Measurements from ENCODE around the gene IL21R. TPM values are rescaled to one million over a fixed set of nuclear protein-coding genes. Genes with fewer than 3 reads are reported as not detected.

The IL21R gene
- total and polyA plus RNA-seq, 9 of the 15 experiments (the other 6 are each of a cell fraction or from before 2014, with no cell fraction given): 0.04 to 0.34 (median 0.18) TPM; not detected in 1

- no peaks in the 10 kb centered on the region for H3K9me3 ChIP-seq (replicated peaks; ENCODE audit: control insufficient read depth, insufficient read depth, low read depth, low read length)
- BruUV-seq (replicated peaks): no TSS peak
- no peak overlapping the region for H3K4me2 ChIP-seq (ENCODE audit: insufficient read depth, low read length)
- in situ Hi-C loops (cut with MboI) (no loop called here), intact Hi-C loops (cut with micrococcal nuclease) (no loop called here)
- H3K9me1 ChIP-seq (ENCODE audit: control insufficient read depth, insufficient read depth, low read length): no peaks in the 10 kb centered on the region
- ChIA-PET POLR2A (no interaction called here), CTCF (ENCODE audit: low intra/inter-chr PET ratio) (no interaction called here)
- 39% methylated on average over 11 of the region's 11 CpGs for WGBS (ENCODE audit: insufficient coverage, low coverage, missing lambda C conversion rate)
- ATAC-seq (no peak), DNase-seq (ENCODE audit: extremely low read depth in 1 of 4, low spot score in 3 of 4) (no peak), FAIRE-seq (peak; percentile 6)
- no peak overlapping the region for H3K9ac ChIP-seq (ENCODE audit: insufficient read depth in 1 of 2, low read depth in 2 of 2, low read length in 2 of 2)
- H3K36me3 ChIP-seq (ENCODE audit: control insufficient read depth, insufficient read depth, low read length): no peaks in the 10 kb centered on the region
- H3K27me3 ChIP-seq (ENCODE audit: control insufficient read depth in 2 of 2, insufficient read depth in 2 of 2, low read length in 2 of 2): peaks cover 0 to 6% of the 10 kb centered on the region in 2 experiments; a peak in 2 of 5 replicates
- H3K79me2 ChIP-seq (ENCODE audit: control insufficient read depth, insufficient read depth, low read length): no peaks in the 10 kb centered on the region
- H3K27ac ChIP-seq (ENCODE audit: extremely low read depth, low read depth, low read length): no peak overlapping the region
- H3K4me1 ChIP-seq (replicated peaks in 1 of 2; ENCODE audit: control insufficient read depth in 2 of 2, insufficient read depth in 2 of 2, low read length in 2 of 2): peaks cover 5 to 12% of the 10 kb centered on the region in 2 experiments
- no peak overlapping the region for H2AFZ ChIP-seq (ENCODE audit: low read depth, low read length)
- H3K4me3 ChIP-seq: no peak overlapping the region
- H4K20me1 ChIP-seq (replicated peaks; ENCODE audit: control insufficient read depth, insufficient read depth, low read length): no peaks in the 10 kb centered on the region
- TF ChIP-seq BCOR (IDR thresholded peaks at IDR 0.05) (0 out of 2 replicates have a peak, but pooled peaks have one; percentile 19), TSC22D4 (tag; IDR thresholded peaks at IDR 0.05) (no peak), ATF3 (IDR thresholded peaks at IDR 0.05) (peak; percentile 65), ATF3 (CRISPR knock-in tag; conservative IDR thresholded peaks at IDR 0.05) (no peak), SUPT5H (IDR thresholded peaks at IDR 0.05) (no peak), SMC3 (conservative IDR thresholded peaks at IDR 0.05; ENCODE audit: insufficient read depth, low read depth, low read length) (no peak), JUN (IDR thresholded peaks at IDR 0.05; ENCODE audit: borderline replicate concordance, low read depth, low read length) (0 out of 2 replicates have a peak, but pooled peaks have one; percentile 11), JUN (CRISPR knock-in tag; IDR thresholded peaks at IDR 0.05; ENCODE audit: borderline replicate concordance) (no peak), PKNOX1 (IDR thresholded peaks at IDR 0.05) (0 out of 2 replicates have a peak, but pooled peaks have one; percentile 22), CEBPB (tag; IDR thresholded peaks at IDR 0.05) (0 out of 2 replicates have a peak, but pooled peaks have one; percentile 19), GTF2F1 (IDR thresholded peaks at IDR 0.05; ENCODE audit: low read depth, low read length) (no peak), TFE3 (CRISPR knock-in tag; IDR thresholded peaks at IDR 0.05) (peak; percentile 21; the same call in 1 of the 2 replicates), CAMTA2 (CRISPR knock-in tag; conservative IDR thresholded peaks at IDR 0.05) (no peak), JUND (IDR thresholded peaks at IDR 0.05; ENCODE audit: borderline replicate concordance, low read depth, low read length) (peak; percentile 20; the same call in 1 of the 2 replicates), JUND (tag; IDR thresholded peaks at IDR 0.05; ENCODE audit: borderline replicate concordance, low read depth, low read length) (no peak), ZNF280B (CRISPR knock-in tag; IDR thresholded peaks at IDR 0.05) (no peak), FOSL1 (tag; conservative IDR thresholded peaks at IDR 0.05) (peak; percentile 25; the same call in 1 of the 2 replicates), LCOR (CRISPR knock-in tag; IDR thresholded peaks at IDR 0.05) (no peak)
These were observed 27.4 kb downstream of the IL21R start for GRCh38 chr16:27429330-27429871.
